GM21447 (cell line): ENCODE measurements around the gene TTK.
A peak's percentile ranks its signal among the peaks of the same experiment; 100 is the strongest.

Source experiments
- ATAC-seq: cut with Tn5 transposase; IDR thresholded peaks from one replicate; pipeline ENCODE4 v1.9.1; 2021; ENCODE audit not compliant: unreplicated experiment

Gene TTK

DNA sequence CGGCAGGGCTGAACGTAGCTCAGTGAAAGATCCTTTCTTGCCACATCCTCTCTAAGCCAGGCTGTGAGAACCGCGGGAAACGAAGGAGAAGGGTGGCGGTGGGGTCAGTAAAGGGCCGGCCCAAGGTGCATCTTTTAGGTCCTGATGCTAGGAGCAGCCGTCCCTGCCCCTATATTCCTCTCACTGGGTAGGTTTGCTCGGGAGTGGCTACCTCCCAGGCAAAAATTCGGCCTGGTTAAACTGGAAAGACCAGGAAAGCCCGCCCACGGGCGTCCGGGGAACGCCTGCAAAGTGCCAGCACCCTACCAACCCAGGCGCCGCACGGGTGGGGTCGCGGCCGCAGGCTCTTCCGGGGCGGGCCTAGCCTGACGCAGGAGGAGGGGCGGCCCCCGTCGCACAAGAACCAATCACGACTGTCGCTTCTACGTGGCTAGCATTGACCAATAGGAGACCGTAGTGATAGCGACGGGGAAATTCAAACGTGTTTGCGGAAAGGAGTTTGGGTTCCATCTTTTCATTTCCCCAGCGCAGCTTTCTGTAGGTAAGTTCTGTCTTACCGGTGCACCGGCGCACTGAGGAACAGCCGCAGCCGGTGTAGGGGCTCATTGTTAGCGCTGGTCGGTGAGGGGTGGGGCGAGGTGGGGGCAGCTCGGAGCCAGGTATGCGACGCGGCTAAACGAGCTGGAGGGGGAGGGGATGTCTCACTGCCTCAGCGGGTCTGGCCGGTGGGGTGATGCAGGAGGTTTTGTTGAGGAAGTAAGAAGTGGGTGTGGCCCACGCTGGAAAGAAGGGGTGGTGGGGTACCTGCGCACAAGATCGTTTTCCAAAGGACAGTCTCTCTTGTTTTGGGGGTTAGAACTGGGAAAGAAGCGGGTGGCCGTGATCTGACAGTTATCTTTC, at the start of gene TTK:
Gene TTK, plus strand, starts transcription at position 477 of the 900 bp plus-strand sequence. CDS start 1,195 bp downstream, outside the sequence.
- ATAC-seq: peak; percentile 99

DNA sequence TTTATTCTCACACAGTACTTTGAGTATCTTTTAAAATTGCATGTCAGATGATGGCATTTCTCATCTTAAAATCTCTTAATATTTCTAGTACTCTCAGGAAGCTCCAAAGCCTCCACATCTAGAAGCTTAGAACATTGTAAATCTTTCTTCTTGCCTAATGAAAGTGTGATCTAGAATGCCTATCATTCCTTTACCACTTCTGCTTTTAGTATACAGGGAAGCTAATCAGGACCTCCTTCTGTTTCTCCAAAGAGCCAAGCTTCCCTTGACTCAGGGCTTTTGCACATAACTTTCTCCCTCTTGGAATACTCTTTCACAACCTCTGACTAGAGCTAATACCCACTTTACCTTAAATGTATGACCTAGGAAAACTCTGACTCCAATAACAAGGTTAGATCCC, 49.6 kb upstream of the TTK start:
- no peak for ATAC-seq

- no peak for ATAC-seq
Measured at GRCh38 chr6:79964607-79965081, 39.8 kb upstream of the TTK start.

GRCh38 chr6:79967178-79967577, 37.3 kb upstream of the TTK start:
- ATAC-seq: no peak

- ATAC-seq: no peak
Measured at GRCh38 chr6:79969784-79970183, 34.7 kb upstream of the TTK start.

DNA sequence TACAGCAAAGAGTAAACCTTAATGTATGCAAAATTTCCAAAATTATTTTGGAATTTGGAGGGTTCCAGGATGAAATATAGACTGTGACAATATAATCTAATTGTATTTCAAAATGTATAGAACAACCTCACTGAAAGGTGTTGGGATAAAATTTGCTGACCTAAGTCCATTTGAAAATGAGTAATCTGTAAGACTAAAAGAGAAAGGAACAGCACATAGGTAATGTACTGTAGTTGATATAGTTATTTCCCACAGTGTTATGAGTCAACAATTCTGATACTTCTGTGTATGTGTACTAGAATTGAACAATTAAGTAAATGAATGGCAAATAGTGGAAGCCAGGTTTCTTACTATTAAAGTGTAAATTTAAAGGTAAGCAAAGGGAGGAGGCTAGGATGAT, 33.3 kb upstream of the TTK start:
- no peak for ATAC-seq

DNA sequence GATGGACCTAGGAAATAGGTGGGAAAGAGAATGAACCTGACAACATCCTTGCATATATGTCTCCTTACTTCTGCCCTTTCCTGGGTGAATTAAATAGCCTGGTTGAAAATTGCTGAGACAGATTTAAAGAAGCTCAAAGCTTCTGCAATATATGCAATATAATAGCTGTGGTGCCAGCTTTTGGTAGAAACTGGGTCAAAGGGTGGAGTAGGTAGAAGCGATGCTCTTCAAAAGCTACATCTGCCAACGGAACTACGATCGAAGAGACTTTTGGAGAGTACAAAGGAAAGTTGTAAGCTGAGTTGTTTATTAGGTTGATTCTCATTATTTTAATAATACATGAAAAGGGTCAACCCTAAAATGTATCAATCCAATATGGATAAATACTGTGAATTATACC, 22.8 kb upstream of the TTK start:
- ATAC-seq: no peak

- no peak for ATAC-seq
Measured at GRCh38 chr6:79984261-79984660, 20.2 kb upstream of the TTK start.

- no peak for ATAC-seq
Measured at GRCh38 chr6:79985128-79985527, 19.3 kb upstream of the TTK start.

DNA sequence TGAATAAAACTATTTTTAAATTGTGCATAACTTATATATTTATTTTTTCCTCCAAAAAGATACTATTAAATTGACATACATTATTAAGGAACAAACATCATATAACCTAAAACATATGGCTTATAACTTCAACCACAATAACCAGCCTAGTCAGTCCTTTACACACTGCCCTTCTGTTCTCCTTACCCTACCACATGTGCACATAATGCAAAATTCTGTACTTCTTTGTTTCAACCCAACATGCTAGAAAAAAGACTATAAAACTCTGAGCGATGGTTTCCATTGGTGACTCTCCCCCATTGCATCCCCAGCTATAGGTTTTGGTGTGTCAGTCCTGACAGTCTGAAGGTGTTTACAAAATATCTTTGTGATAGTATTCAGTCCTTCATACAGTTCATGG, 14.8 kb upstream of the TTK start:
- ATAC-seq: no peak

GRCh38 chr6:79993012-79993910, 11.2 kb upstream of the TTK start:
- no peak for ATAC-seq

DNA sequence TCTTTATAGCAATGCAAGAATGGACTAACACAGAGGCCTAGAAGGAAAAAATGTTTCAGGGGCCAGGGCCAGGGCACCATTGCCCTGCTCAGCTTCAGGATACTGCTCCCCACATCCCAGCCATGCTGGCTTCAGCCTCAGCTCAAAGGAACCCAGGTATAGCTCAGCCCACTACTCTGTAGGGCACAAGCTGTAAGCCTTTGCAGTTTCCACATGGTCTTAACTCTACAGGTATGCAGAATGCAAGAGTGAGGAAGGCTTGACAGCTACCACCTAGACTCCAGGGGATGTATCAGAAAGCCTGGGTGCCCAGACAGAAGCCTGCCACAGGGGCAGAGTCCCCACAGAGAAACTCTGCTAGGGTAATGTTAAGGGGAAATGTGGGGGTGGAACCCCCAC, 10.5 kb upstream of the TTK start:
- ATAC-seq: no peak

GRCh38 chr6:79997728-79998127, 6.7 kb upstream of the TTK start:
- no peak for ATAC-seq

- no peak for ATAC-seq
Measured at GRCh38 chr6:80001337-80001736, 3.1 kb upstream of the TTK start.

- ATAC-seq: no peak
Measured at GRCh38 chr6:80003826-80004172, 650 bp upstream of the TTK start.

- ATAC-seq: no peak
Measured at GRCh38 chr6:80005406-80005805, 957 bp downstream of the TTK start.

- ATAC-seq: no peak
Measured at GRCh38 chr6:80006541-80006940, 2.1 kb downstream of the TTK start.

DNA sequence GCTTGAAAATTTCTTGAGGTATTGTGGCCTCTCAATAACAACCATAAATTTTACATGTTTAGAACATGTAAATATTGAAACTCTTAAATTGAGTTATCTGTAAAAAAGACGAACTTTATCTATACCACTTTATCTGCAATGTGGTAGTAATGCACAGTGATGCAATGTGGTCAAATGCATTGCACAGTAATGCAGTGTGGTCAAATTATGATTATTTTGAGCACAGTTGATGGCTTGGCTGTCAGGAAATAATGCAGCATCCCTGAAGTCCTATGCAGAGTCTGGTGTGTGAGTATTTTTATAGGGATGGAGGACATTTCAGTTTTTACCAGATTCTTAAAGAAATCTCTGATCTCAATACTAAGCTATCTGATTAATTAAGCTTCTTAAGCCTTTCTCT, 5.1 kb downstream of the TTK start:
- no peak for ATAC-seq

- ATAC-seq: no peak
Measured at GRCh38 chr6:80010288-80010687, 5.8 kb downstream of the TTK start.

DNA sequence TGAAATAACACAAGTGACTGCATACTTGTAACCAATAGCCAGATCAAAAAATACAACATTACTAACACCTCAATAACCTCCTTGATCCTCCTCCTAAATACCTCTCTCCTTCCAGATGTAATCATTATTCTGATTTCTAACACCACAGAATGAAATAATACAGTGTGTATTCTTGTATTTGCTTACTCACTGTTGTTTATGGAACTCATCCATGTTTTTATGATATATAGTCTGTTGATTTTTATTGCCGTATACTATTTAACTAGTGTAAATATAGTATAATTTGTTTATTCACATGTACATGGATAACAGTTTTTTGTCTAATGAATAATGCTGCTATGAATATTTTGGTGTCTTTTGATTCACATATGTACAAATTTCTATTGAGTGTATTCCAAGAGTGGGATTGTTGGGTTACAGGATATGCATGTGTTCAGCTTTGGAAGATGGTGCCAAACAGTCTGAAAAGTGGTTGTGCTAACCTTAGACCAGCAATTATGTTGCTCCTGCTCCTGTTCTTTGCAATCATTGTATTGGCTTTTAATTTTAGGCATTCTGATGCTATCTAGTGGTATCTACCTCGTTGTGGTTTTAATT, 11.5 kb downstream of the TTK start:
- ATAC-seq: no peak

GRCh38 chr6:80020381-80021120, 16.1 kb downstream of the TTK start:
- no peak for ATAC-seq
